GM18870 (cell line): ENCODE results near the gene SRRM3.
"Not testable (repeated sequence)": the region's sequence is repeated elsewhere in the genome, so short reads cannot be mapped to it uniquely, and the experiment has no call there.

Experiments
- ATAC-seq: cut with Tn5 transposase; IDR thresholded peaks from one replicate; pipeline ENCODE4 v1.9.1; 2021; ENCODE audit warnings: moderate library complexity; ENCODE audit not compliant: unreplicated experiment

The SRRM3 gene

DNA sequence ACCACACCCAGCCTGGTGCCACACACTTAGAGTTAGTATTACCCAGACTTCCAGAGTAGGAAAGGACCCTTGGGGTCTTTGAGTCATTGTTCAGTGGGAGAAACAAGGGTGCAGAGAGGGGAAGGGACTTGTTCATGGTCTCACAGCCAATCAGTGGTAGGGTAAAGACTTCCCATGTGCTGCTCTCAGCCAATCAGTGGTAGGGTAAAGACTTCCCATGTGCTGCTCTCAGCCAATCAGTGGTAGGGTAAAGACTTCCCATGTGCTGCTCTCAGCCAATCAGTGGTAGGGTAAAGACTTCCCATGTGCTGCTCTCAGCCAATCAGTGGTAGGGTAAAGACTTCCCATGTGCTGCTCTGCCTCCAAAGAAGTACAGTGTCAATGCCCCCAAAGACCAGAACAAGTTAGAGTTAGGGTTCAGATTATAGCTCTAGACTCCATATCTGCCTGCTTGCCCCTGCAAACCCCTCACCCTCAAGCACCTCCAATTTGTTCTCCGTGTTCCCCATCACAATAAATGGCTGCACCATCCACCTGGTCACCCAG lies 25.3 kb downstream of the SRRM3 start:
- ATAC-seq: not testable (repeated sequence)

DNA sequence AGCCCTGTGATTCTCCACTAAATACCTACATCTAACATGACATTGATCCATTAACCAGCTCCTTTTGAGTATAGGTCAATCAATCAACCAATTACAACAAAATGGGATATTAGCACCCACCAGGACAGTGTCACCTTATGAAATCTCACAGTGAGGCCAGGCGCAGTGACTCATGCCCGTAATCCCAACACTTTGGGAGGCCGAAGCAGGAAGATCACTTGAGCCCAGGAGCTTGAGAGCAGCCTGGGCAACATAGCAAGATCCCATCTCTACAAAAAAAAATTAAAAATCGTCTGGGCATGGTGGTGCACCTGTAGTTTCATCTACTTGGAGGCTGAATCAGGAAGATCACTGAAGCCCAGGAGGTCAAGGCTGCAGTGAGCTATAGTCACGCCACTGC lies 28.5 kb downstream of the SRRM3 start:
- ATAC-seq: no peak

DNA sequence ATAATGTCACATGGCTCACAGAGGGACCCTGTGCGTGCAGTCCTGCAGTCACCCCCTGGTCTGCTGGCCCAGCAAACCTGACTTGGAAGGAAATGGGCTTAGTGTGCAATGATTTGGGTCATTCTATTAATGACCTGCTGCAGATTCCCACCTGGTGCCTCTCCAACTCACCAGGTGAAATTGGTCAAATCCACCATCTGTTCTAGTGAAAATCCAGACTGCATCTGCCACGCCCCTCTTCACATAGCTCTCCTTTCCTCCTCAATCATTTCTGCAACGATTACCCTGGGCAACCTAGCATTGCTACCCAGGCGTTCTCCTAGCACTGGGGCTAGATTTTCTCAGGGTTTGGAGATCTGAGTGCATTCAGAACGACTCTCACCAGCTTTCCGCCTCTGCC lies 29.4 kb downstream of the SRRM3 start:
- ATAC-seq: no peak

DNA sequence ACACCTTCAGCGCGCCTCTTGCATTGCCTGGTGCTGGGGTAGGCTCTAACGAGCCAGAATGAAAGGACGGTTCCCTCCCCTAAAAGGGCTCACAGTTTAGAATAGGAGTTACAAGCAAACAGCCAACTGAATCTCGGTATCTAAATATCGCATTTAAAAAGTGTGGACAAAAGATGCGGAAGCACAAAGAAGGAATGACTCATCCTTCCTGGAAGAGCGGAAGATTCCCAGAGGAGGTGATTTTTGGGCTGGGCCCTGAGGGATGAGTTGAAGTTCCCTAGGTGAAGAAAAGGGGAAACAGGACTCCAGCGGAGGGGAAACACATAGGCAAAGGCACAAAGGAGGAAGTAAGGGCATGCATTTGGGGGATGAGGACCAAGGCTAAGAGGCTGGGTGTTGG lies 29.9 kb downstream of the SRRM3 start:
- ATAC-seq: no peak

DNA sequence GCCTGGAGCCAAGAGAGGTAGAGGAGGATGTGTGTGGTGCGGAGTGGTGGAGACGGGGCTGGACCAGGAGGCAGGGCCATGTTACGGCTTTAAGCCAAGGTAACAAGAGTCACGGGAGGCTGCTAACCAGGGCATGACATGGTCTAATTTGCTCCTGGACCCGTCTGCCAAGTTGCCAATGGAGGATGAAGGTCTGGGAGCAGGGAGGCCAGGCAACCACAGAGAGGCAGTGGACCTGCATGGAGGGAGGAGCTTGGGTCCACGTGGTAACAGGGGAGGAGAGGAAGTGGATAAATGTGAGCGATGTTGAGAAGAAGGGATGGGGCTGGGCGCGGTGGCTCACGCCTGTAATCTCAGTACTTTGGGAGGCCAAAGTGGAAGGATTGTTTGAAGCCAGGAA lies 31.0 kb downstream of the SRRM3 start:
- no peak for ATAC-seq

DNA sequence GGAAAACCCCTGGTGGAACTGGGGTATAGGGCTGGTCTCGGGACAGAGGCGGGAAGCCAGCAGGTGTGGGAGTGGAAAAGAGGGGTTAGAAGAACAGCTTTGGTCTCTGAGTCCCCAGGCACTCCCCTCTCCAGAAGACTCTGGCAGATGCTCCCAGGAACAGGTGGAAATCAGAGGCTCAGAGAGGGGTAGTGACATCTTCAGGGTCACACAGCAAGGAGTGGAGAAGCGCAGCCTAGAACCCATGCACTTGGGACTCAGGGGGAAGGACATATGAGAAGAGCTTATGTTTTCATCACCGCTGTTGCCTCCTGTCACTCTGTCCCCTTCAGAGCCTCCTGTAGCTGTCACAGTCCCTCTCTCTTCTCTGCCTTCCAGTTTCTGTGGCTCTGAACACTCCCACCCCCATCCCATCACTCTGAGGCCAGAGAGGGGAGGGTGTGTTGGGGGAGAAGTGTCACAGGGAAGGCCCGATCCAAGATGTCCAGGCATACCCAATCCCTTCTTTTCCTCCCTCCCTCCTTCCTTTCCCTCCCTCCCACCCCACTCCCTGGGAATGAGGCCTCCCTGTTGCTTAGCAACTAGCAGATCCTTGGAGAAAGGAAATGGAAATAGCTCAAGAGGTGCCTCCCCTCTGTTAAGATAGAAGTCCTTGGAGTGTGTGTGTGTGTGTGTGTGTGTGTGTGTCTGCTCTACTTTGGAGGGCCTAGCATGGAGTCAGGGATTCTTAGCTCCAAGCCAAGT lies 32.0 kb downstream of the SRRM3 start:
- ATAC-seq: no peak

GRCh38 chr7:76234282-76234584 lies 32.5 kb downstream of the SRRM3 start:
- no peak for ATAC-seq

- no peak for ATAC-seq
These were observed 33.3 kb downstream of the SRRM3 start for GRCh38 chr7:76234931-76235441.

DNA sequence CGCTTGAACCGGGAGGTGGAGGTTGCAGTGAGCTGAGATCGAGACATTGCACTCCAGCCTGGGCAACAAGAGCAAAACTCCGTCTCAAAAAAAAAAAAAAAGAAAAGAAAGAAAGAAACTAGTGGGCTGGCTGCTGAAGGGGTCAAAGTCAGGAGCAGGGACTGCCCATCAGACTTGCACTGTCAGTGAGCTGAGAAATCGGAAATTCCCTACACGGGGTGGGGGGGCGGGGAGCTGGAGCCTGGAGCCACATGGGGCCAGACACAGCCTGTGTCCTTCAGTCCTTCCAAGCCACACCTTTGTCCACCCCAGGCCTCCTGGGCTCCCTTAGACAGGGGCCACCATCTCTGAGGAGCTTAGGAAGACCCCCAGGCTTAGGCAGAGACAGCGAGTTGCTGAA lies 34.5 kb downstream of the SRRM3 start:
- ATAC-seq: no peak

DNA sequence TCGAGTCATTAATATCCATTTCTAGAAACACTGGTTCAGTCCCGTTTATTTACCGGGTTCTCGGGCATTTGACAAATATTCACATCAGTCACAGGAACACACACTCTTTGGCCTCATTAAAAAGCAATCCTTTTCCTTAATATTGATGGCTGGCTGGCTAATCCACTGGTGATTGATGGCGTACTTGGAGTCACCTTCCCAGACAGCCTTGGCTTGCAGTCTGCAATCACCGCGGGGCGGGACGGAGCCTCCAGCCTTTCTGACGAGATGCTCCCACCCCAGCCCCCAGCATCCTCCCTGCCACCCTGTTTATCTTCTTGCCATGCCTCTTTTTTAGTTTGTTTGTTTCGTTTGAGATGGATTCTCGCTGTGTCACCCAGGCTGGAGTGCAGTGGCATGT lies 36.6 kb downstream of the SRRM3 start:
- no peak for ATAC-seq

GRCh38 chr7:76241141-76241540 lies 39.4 kb downstream of the SRRM3 start:
- no peak for ATAC-seq

DNA sequence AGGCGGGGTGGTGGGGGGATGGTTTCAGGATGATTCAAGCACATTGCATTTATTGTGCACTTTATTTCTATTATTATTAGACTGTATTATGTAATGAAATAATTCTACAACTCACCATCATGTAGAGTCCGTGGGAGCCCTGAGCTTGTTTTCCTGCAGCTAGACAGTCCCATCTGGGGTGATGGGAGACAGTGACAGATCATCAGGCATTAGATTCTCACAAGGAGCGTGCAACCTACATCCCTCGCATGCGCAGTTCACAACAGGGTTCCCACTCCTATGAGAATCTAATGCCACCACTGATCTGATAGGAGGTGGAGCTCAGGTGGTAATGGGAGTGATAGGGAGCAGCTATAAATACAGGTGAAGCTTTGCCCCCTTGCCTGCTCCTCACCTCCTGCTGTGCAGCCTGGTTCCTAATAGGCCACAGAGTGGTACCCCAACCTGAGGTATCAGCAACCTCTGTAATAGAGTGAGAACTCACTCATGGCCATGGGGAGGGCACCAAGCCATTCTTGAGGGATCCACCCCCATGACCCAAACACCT lies 40.9 kb downstream of the SRRM3 start:
- not testable (repeated sequence) for ATAC-seq

DNA sequence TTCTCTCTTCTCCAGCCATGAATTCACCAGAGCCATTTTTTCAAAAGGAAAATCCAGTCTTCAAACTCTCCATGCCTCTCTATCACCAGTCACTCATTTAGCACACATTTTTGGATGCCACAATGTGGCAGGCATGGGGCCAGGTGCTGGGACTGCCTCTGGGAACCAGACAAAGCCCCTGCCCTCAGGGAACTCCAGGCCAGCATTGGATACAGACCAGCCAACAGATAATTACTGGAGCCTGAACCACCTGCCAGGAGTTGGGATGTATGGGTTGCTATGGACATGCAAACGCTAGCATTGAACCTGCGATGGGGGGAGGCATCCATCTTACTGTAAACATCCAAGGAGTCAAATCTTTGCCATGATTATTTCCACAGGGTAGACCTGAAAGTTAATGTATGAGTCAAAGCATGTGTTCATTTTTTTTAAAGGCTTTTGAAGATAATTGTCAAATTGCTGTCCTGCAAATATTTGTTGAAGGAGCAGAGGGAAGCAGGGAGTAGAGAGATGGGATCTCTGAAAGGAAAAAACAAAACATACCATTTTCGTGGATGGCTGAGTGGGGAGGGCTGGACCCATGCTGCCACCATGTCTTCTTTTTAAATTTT lies 43.2 kb downstream of the SRRM3 start:
- ATAC-seq: no peak

- ATAC-seq: no peak
These were observed 45.2 kb downstream of the SRRM3 start for GRCh38 chr7:76246804-76247389.

DNA sequence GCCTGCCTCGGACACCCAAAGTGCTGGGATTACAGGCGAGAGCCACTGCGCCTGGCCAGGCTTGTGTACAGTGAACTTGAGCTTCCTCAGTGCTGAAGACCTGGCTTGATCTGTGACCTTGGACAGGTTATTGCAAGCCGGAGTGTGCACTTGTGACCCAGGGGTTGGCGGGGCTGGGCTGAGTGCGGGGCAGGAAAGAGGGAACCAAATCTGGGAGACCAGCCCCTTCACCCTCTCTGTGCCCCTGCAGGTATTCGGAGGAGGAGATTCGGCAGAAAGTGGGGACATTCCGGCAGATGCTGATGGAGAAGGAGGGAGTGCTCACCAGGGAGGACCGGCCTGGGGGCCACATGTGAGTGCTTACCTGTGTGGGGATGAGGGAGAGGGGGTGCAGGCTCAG lies 46.2 kb downstream of the SRRM3 start:
- no peak for ATAC-seq

GRCh38 chr7:76252021-76252420 lies 50.3 kb downstream of the SRRM3 start:
- ATAC-seq: no peak

- ATAC-seq: no peak
These were observed 53.1 kb downstream of the SRRM3 start for GRCh38 chr7:76254781-76255180.

- ATAC-seq: no peak
These were observed 56.3 kb downstream of the SRRM3 start for GRCh38 chr7:76257973-76258372.

GRCh38 chr7:76259124-76260093 lies 57.7 kb downstream of the SRRM3 start:
- no peak for ATAC-seq

GRCh38 chr7:76260171-76260703 lies 58.5 kb downstream of the SRRM3 start:
- ATAC-seq: no peak
